Nephron (organoid): ENCODE results near the gene CTNNBIP1.

Source experiments
- H3K27ac Mint-ChIP-seq, 3 experiments: 2 replicates each; pipeline ENCODE4 v1.8.0; 2020; ENCODE audit warnings: mixed read lengths in 3 of 3, mild to moderate bottlenecking in 2 of 3, moderate library complexity in 1 of 3
- H3K27me3 Mint-ChIP-seq: 2 replicates; pipeline ENCODE4 v1.8.0; 2021; ENCODE audit warnings: low read depth, mild to moderate bottlenecking, moderate library complexity, mixed read lengths
- H3K36me3 Mint-ChIP-seq: 2 replicates; pipeline ENCODE4 v1.8.0; 2020; ENCODE audit warnings: low read depth, mixed read lengths
- H3K4me1 Mint-ChIP-seq: 2 replicates; pipeline ENCODE4 v1.8.0; 2020; ENCODE audit warnings: mixed read lengths
- H3K4me3 Mint-ChIP-seq, 3 experiments: 2 replicates each; pipeline ENCODE4 v1.8.0; 2020; ENCODE audit warnings: mild to moderate bottlenecking in 3 of 3, mixed read lengths in 3 of 3, moderate library complexity in 2 of 3
- H3K9me3 Mint-ChIP-seq: 2 replicates; pipeline ENCODE4 v1.8.0; 2020; ENCODE audit warnings: mixed read lengths
- CTCF ChIP-seq, 3 experiments: fragments of 200-600 bp; sonication (generic); IDR thresholded peaks; one replicate each; pipeline ENCODE4 v1.5.0; 2021; ENCODE audit warnings: antibody characterized with exemption in 3 of 3; ENCODE audit not compliant: unreplicated experiment in 3 of 3

Gene CTNNBIP1

GRCh38 chr1:9902060-9902452 lies 8.0 kb downstream of the CTNNBIP1 start:
- Mint-ChIP-seq H3K4me3 (no peak overlapping the region), H3K27me3 (no peaks in the 10 kb centered on the region), H3K9me3 (no peaks in the 10 kb centered on the region), H3K36me3 (no peaks in the 10 kb centered on the region), H3K27ac (no peak overlapping the region), H3K4me1 (peaks cover 30% of the 10 kb centered on the region)
- no peak for TF ChIP-seq CTCF (IDR thresholded peaks at IDR 0.05; ENCODE audit: unreplicated experiment in 3 of 3)

GRCh38 chr1:9901148-9902059 lies 8.7 kb downstream of the CTNNBIP1 start:
- no peaks in the 10 kb centered on the region for H3K9me3 Mint-ChIP-seq
- no peaks in the 10 kb centered on the region for H3K27me3 Mint-ChIP-seq

GRCh38 chr1:9900142-9901043 lies 9.7 kb downstream of the CTNNBIP1 start:
- H3K4me3 Mint-ChIP-seq, result no peak overlapping the region
- H3K36me3 Mint-ChIP-seq, result peaks cover 3% of the 10 kb centered on the region
- no peaks in the 10 kb centered on the region for H3K9me3 Mint-ChIP-seq
- peak overlapping the region in 2 of 3 experiments; percentile 38 to 57 for H3K27ac Mint-ChIP-seq
- no peaks in the 10 kb centered on the region for H3K27me3 Mint-ChIP-seq
- H3K4me1 Mint-ChIP-seq, result peaks cover 25% of the 10 kb centered on the region
- no peak for TF ChIP-seq CTCF (IDR thresholded peaks at IDR 0.05; ENCODE audit: unreplicated experiment in 3 of 3)

More at GRCh38 chr1:9901148-9902059, 8.7 kb downstream of the CTNNBIP1 start:
- Mint-ChIP-seq H3K4me3 (no peak overlapping the region), H3K36me3 (no peaks in the 10 kb centered on the region), H3K4me1 (peaks cover 26% of the 10 kb centered on the region), H3K27ac (peak overlapping the region in 1 of 3 experiments; percentile 4)
- TF ChIP-seq CTCF (IDR thresholded peaks at IDR 0.05; ENCODE audit: unreplicated experiment in 3 of 3), result no peak

- Mint-ChIP-seq H3K27ac (peak overlapping the region; percentile 48 to 93 (median 80)), H3K27me3 (peaks cover 5% of the 10 kb centered on the region), H3K4me3 (no peak overlapping the region), H3K36me3 (peaks cover 3% of the 10 kb centered on the region), H3K9me3 (no peaks in the 10 kb centered on the region), H3K4me1 (peaks cover 42% of the 10 kb centered on the region)
- no peak for TF ChIP-seq CTCF (IDR thresholded peaks at IDR 0.05; ENCODE audit: unreplicated experiment in 3 of 3)
Measured at GRCh38 chr1:9894115-9894514, 16.0 kb downstream of the CTNNBIP1 start.

GRCh38 chr1:9892563-9893528 lies 17.2 kb downstream of the CTNNBIP1 start:
- Mint-ChIP-seq H3K27ac (peak overlapping the region; percentile 48 to 93 (median 80)), H3K9me3 (no peaks in the 10 kb centered on the region), H3K4me3 (no peak overlapping the region), H3K27me3 (peaks cover 5% of the 10 kb centered on the region), H3K36me3 (peaks cover 3% of the 10 kb centered on the region), H3K4me1 (peaks cover 48% of the 10 kb centered on the region)
- no peak for TF ChIP-seq CTCF (IDR thresholded peaks at IDR 0.05; ENCODE audit: unreplicated experiment in 3 of 3)
